K562 (cell line): ENCODE results near the gene ZNF644. TPM values are rescaled to one million over a fixed set of nuclear protein-coding genes. Genes with fewer than 3 reads are reported as not detected.
A peak's percentile ranks its signal among the peaks of the same experiment; 100 is the strongest.

Experiments
- ATF4 ChIP-seq: fragments of 450-650 bp; formaldehyde crosslinking; IDR thresholded peaks from 2 replicates; pipeline ENCODE4 v1.4.0; 2022; ENCODE audit warnings: mild to moderate bottlenecking, moderate library complexity
- C11orf30 ChIP-seq: fragments of 450-650 bp; IDR thresholded peaks from 2 replicates; pipeline ENCODE4 v1.6.1; 2016; ENCODE audit warnings: low read depth, mild to moderate bottlenecking
- CTBP1 ChIP-seq: fragments of 450-650 bp; IDR thresholded peaks from 2 replicates; pipeline ENCODE4 v1.6.1; 2016; ENCODE audit warnings: borderline replicate concordance
- ELF4 ChIP-seq: fragments of 450-650 bp; formaldehyde crosslinking; IDR thresholded peaks from 2 replicates; pipeline ENCODE4 v1.4.0; 2022; ENCODE audit warnings: missing genetic modification characterization
- HDAC6 ChIP-seq: IDR thresholded peaks from 2 replicates; pipeline ENCODE4 v1.6.1; 2012; ENCODE audit warnings: low read depth, mild to moderate bottlenecking, control low read depth, inconsistent platforms, low read length, moderate library complexity
- JUND ChIP-seq, 2 experiments: IDR thresholded peaks; 2 replicates in 1 of 2; 3 replicates in 1 of 2; pipeline ENCODE4 v1.6.1; 2011; ENCODE audit warnings: borderline replicate concordance in 2 of 2, low read depth in 2 of 2, low read length in 2 of 2, improper control_type of control experiment in 1 of 2, missing biosample characterization in 1 of 2, missing genetic modification characterization in 1 of 2, missing genetic modification reagents in 1 of 2
- KDM1A ChIP-seq, 2 experiments: fragments of 450-650 bp; IDR thresholded peaks; 2 replicates each; pipeline ENCODE4 v1.6.1; 2016; ENCODE audit warnings: mild to moderate bottlenecking in 2 of 2
- NCOA1 ChIP-seq: fragments of 450-650 bp; IDR thresholded peaks from 2 replicates; pipeline ENCODE4 v1.6.1; 2016; ENCODE audit warnings: low read depth
- NCOA4 ChIP-seq: fragments of 450-650 bp; IDR thresholded peaks from 2 replicates; pipeline ENCODE4 v1.6.1; 2018; ENCODE audit warnings: mild to moderate bottlenecking; ENCODE audit not compliant: partially characterized antibody
- NFE2L1 ChIP-seq: fragments of 450-650 bp; IDR thresholded peaks from 2 replicates; pipeline ENCODE4 v1.6.1; 2016; ENCODE audit warnings: missing genetic modification characterization, low read depth, mild to moderate bottlenecking, missing compliant biosample characterization, moderate library complexity, borderline replicate concordance
- NR1H2 ChIP-seq: sonication (generic); formaldehyde crosslinking; IDR thresholded peaks from 2 replicates; pipeline ENCODE4 v1.4.0; 2020; ENCODE audit warnings: mild to moderate bottlenecking, missing genetic modification reagents
- PCBP2 ChIP-seq: fragments of 200-400 bp; formaldehyde crosslinking; IDR thresholded peaks from 2 replicates; pipeline ENCODE4 v1.6.1; 2018; ENCODE audit warnings: low read length, low read depth, mild to moderate bottlenecking, moderate library complexity; ENCODE audit not compliant: poor library complexity, severe bottlenecking
- POLR2B ChIP-seq: fragments of 450-650 bp; IDR thresholded peaks from 2 replicates; pipeline ENCODE4 v1.6.1; 2018; ENCODE audit warnings: low read depth; ENCODE audit not compliant: partially characterized antibody
- PYGO2 ChIP-seq: fragments of 450-650 bp; IDR thresholded peaks from 2 replicates; pipeline ENCODE4 v1.6.1; 2016; ENCODE audit warnings: mild to moderate bottlenecking, missing genetic modification characterization, moderate library complexity, missing compliant biosample characterization
- SMARCA5 ChIP-seq: fragments of 450-650 bp; IDR thresholded peaks from 2 replicates; pipeline ENCODE4 v1.6.1; 2016
- TAF7 ChIP-seq: fragments of 450-650 bp; IDR thresholded peaks from 2 replicates; pipeline ENCODE4 v1.6.1; 2016; ENCODE audit warnings: missing genetic modification characterization, missing compliant biosample characterization
- TFAP4 ChIP-seq: sonication (generic); formaldehyde crosslinking; IDR thresholded peaks from 2 replicates; pipeline ENCODE4 v1.8.0; 2022; ENCODE audit warnings: missing genetic modification reagents, mild to moderate bottlenecking, moderate library complexity, borderline replicate concordance
- ZNF121 ChIP-seq: sonication (generic); formaldehyde crosslinking; conservative IDR thresholded peaks from 2 replicates; pipeline ENCODE4 v1.8.0; 2022; ENCODE audit warnings: missing genetic modification reagents
- ZNF280A ChIP-seq: fragments of 450-650 bp; IDR thresholded peaks from 2 replicates; pipeline ENCODE4 v1.6.1; 2018; ENCODE audit warnings: mild to moderate bottlenecking, low read depth; ENCODE audit not compliant: partially characterized antibody
- ZNF639 ChIP-seq, 2 experiments: fragments of 200-800 bp in 1 of 2; sonication (Bioruptor generic) in 1 of 2; sonication (generic) in 1 of 2; formaldehyde crosslinking in 1 of 2; IDR thresholded peaks in 1 of 2; conservative IDR thresholded peaks in 1 of 2; 2 replicates each; pipeline versions ENCODE4 v1.5.0 to v1.6.1; 2016 to 2020; ENCODE audit warnings: missing compliant biosample characterization in 1 of 2, missing genetic modification characterization in 1 of 2, missing genetic modification reagents in 1 of 2
- polyA plus RNA-seq, 8 experiments: library from polyadenylated mRNA; depleted of rRNA in 4 of 8; stranded (reverse) in 5 of 8; unstranded in 3 of 8; fragments of >200 nt; fragmentation: Nextera tagmentation in 2 of 8; fragmentation: Illumina TruSeq in 1 of 8; extraction: Ambion mirVana in 2 of 8; extraction: Trizol in 1 of 8; gene quantifications; 2 replicates each; pipeline versions ENCODE4 v1.2.1 to v1.2.3, GENCODE V29; 2011 to 2014; ENCODE audit warnings: inconsistent platforms in 1 of 8, missing spikeins in 1 of 8
- total RNA-seq, 7 experiments: library from RNA; depleted of rRNA in 6 of 7; stranded (reverse); fragments of >200 nt in 6 of 7; fragmentation: Illumina TruSeq in 2 of 7; extraction: Trizol in 2 of 7; gene quantifications; 2 replicates each; pipeline versions ENCODE4 v1.2.1 to v1.2.3, GENCODE V29; 2011 to 2021; ENCODE audit warnings: low replicate concordance in 1 of 7

The ZNF644 gene
- total and polyA plus RNA-seq, 9 of the 15 experiments (the other 6 are each of a cell fraction or from before 2014, with no cell fraction given) = 25.3 to 71.4 (median 39.6) TPM

GRCh38 chr1:90925928-90926869, 95.6 kb downstream of the ZNF644 start (continued):
- TF ChIP-seq PCBP2 (no peak), NCOA4 (no peak), POLR2B (no peak), CTBP1 (no peak), TFAP4 (CRISPR knock-in tag) (no peak), NCOA1 (peak; percentile 60; the same call in 1 of the 2 replicates), KDM1A (IDR thresholded peaks at IDR 0.05) (0 out of 4 replicates have a peak, but pooled peaks have one; percentile 14 to 41), NR1H2 (no peak), SMARCA5 (no peak), JUND (IDR thresholded peaks at IDR 0.05; ENCODE audit: borderline replicate concordance, low read depth, low read length) (no peak; the same call in 1 of the 2 replicates), JUND (tag; IDR thresholded peaks at IDR 0.05; ENCODE audit: borderline replicate concordance, low read depth, low read length) (peak; percentile 26; the same call in 2 of the 3 replicates), PYGO2 (no peak), ZNF280A (no peak), ELF4 (CRISPR knock-in tag) (no peak), ATF4 (CRISPR knock-in tag) (no peak), ZNF121 (CRISPR knock-in tag) (no peak), TAF7 (tag) (no peak), ZNF639 (CRISPR knock-in tag; conservative IDR thresholded peaks at IDR 0.05 in 1 of 2, IDR thresholded peaks at IDR 0.05 in 1 of 2) (no peak), NFE2L1 (tag) (no peak), HDAC6 (no peak), C11orf30 (no peak)
